ENCODE results near the gene OAS2. TPM values are rescaled to one million over a fixed set of nuclear protein-coding genes. Genes with fewer than 3 reads are reported as not detected.

Gene OAS2
- polyA plus RNA-seq, 1 donor (not counting 4 experiments of a cell fraction or from before 2014, with no cell fraction given), result 92.7 TPM

DNA sequence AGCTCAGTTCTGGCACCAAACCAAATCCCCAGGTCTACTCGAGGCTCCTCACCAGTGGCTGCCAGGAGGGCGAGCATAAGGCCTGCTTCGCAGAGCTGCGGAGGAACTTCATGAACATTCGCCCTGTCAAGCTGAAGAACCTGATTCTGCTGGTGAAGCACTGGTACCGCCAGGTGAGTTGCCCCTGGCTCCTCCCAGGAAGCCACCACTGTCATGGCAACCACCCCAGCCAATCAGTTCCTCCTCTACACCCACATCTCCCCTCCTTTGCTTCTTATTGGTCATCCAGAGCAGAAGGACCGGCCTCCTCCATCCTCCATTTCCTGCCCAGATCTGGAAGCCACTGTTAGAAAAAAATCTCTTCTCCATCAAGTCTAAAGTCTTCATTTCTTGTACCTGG is 17.2 kb upstream of the OAS2 start:
- no peaks in the 10 kb centered on the region for H3K79me2 ChIP-seq (ENCODE audit: control insufficient read depth, insufficient read depth, low read length)
- no peak overlapping the region for H3K4me3 ChIP-seq (ENCODE audit: control insufficient read depth in 2 of 3, extremely low read depth in 1 of 3, insufficient read depth in 2 of 3, low read depth in 1 of 3, low read length in 3 of 3)
- no peak overlapping the region for H3K27ac ChIP-seq (ENCODE audit: control insufficient read depth, insufficient read depth, low read length)
- peaks cover 27 to 34% of the 10 kb centered on the region in 2 experiments for H3K36me3 ChIP-seq (ENCODE audit: control insufficient read depth in 2 of 2, extremely low read depth in 1 of 2, insufficient read depth in 2 of 2, low read length in 2 of 2)
- no peak for FAIRE-seq
- no peaks in the 10 kb centered on the region for H3K27me3 ChIP-seq (ENCODE audit: control insufficient read depth, extremely low read depth, insufficient read depth, low read length)
- H3K4me1 ChIP-seq (ENCODE audit: control insufficient read depth, extremely low read depth, insufficient read depth, low read length), result no peaks in the 10 kb centered on the region
- no peaks in the 10 kb centered on the region for H4K20me1 ChIP-seq (ENCODE audit: control insufficient read depth, extremely low read depth, insufficient read depth, low read length)
- H3K9me1 ChIP-seq (ENCODE audit: control insufficient read depth, extremely low read depth, insufficient read depth, low read length), result no peaks in the 10 kb centered on the region
- DNase-seq (ENCODE audit: low read depth, low spot score), result no peak
- no peak overlapping the region for H2AFZ ChIP-seq (ENCODE audit: control insufficient read depth, low read length)
- dilution Hi-C loops (cut with MboI; ENCODE audit: extremely low pct_ligation_motif_present, low sequenced_read_pairs), result no loop called here
- no peak overlapping the region for H3K4me2 ChIP-seq (ENCODE audit: control insufficient read depth, extremely low read depth, insufficient read depth, low read depth, low read length)
- no peak overlapping the region for H3K9ac ChIP-seq (ENCODE audit: control insufficient read depth, extremely low read depth, insufficient read depth, low read length)
- TF ChIP-seq, protein P1, sequence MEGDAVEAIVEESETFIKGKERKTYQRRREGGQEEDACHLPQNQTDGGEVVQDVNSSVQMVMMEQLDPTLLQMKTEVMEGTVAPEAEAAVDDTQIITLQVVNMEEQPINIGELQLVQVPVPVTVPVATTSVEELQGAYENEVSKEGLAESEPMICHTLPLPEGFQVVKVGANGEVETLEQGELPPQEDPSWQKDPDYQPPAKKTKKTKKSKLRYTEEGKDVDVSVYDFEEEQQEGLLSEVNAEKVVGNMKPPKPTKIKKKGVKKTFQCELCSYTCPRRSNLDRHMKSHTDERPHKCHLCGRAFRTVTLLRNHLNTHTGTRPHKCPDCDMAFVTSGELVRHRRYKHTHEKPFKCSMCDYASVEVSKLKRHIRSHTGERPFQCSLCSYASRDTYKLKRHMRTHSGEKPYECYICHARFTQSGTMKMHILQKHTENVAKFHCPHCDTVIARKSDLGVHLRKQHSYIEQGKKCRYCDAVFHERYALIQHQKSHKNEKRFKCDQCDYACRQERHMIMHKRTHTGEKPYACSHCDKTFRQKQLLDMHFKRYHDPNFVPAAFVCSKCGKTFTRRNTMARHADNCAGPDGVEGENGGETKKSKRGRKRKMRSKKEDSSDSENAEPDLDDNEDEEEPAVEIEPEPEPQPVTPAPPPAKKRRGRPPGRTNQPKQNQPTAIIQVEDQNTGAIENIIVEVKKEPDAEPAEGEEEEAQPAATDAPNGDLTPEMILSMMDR (optimal IDR thresholded peaks at IDR 0.05 in 1 of 3, IDR thresholded peaks at IDR 0.05 in 1 of 3, conservative IDR thresholded peaks at IDR 0.05 in 1 of 3; ENCODE audit: extremely low read depth in 1 of 3, insufficient read depth in 2 of 3, low read length in 3 of 3), result no peak
- no peak for TF ChIP-seq EZH2 (IDR thresholded peaks at IDR 0.05; ENCODE audit: low read length)
- H3K9me3 ChIP-seq (ENCODE audit: control insufficient read depth, low read depth, low read length), result no peaks in the 10 kb centered on the region

DNA sequence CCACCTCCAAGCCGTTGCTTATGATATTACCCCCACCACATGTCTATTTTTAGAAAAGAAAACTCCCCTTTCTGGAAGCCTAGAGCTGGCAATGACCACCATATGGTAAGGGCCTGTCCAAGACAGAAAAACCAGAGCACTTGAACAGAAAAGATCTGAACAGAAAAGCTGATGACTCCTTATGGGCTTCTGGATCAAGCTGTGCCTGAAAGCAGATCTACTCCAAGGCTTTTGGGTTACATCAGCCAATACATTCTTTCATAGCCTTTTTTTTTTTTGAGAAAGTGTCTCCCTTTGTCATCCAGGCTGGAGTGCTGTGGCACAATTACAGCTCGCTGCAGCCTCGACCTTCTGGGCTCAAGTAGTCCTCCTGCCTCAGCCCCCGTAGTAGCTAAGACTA is 16.8 kb upstream of the OAS2 start:
- H3K4me1 ChIP-seq (ENCODE audit: control insufficient read depth, extremely low read depth, insufficient read depth, low read length), result no peaks in the 10 kb centered on the region
- peaks cover 29 to 37% of the 10 kb centered on the region in 2 experiments for H3K36me3 ChIP-seq (ENCODE audit: control insufficient read depth in 2 of 2, extremely low read depth in 1 of 2, insufficient read depth in 2 of 2, low read length in 2 of 2)
- dilution Hi-C loops (cut with MboI; ENCODE audit: extremely low pct_ligation_motif_present, low sequenced_read_pairs), result no loop called here
- FAIRE-seq (no peak), DNase-seq (ENCODE audit: low read depth, low spot score) (no peak)
- no peaks in the 10 kb centered on the region for H4K20me1 ChIP-seq (ENCODE audit: control insufficient read depth, extremely low read depth, insufficient read depth, low read length)
- H3K9ac ChIP-seq (ENCODE audit: control insufficient read depth, extremely low read depth, insufficient read depth, low read length), result no peak overlapping the region
- no peak overlapping the region for H3K4me3 ChIP-seq (ENCODE audit: control insufficient read depth in 2 of 3, extremely low read depth in 1 of 3, insufficient read depth in 2 of 3, low read depth in 1 of 3, low read length in 3 of 3)
- no peak for TF ChIP-seq EZH2 (IDR thresholded peaks at IDR 0.05; ENCODE audit: low read length)
- TF ChIP-seq, protein P1 (optimal IDR thresholded peaks at IDR 0.05 in 1 of 3, IDR thresholded peaks at IDR 0.05 in 1 of 3, conservative IDR thresholded peaks at IDR 0.05 in 1 of 3; ENCODE audit: extremely low read depth in 1 of 3, insufficient read depth in 2 of 3, low read length in 3 of 3), result no peak
- no peaks in the 10 kb centered on the region for H3K79me2 ChIP-seq (ENCODE audit: control insufficient read depth, insufficient read depth, low read length)
- no peak overlapping the region for H2AFZ ChIP-seq (ENCODE audit: control insufficient read depth, low read length)
- no peaks in the 10 kb centered on the region for H3K27me3 ChIP-seq (ENCODE audit: control insufficient read depth, extremely low read depth, insufficient read depth, low read length)
- H3K27ac ChIP-seq (ENCODE audit: control insufficient read depth, insufficient read depth, low read length), result no peak overlapping the region
- H3K9me3 ChIP-seq (ENCODE audit: control insufficient read depth, low read depth, low read length), result no peaks in the 10 kb centered on the region
- no peak overlapping the region for H3K4me2 ChIP-seq (ENCODE audit: control insufficient read depth, extremely low read depth, insufficient read depth, low read depth, low read length)
- no peaks in the 10 kb centered on the region for H3K9me1 ChIP-seq (ENCODE audit: control insufficient read depth, extremely low read depth, insufficient read depth, low read length)

Data from keratinocyte (primary cell).